Fibroblast of skin of left biceps (primary cell): ENCODE data around the gene SLC25A43.

ENCODE experiments used
- DNase-seq, 2 experiments: peaks; one replicate each; pipeline ENCODE4 v3.0.0-alpha.2; 2013; ENCODE audit warnings: low read depth in 2 of 2

Gene SLC25A43

GRCh38 chrX:119497185-119497584, 98.0 kb downstream of the SLC25A43 start:
- no peak for DNase-seq

- DNase-seq = no peak
Measured at GRCh38 chrX:119500061-119500800, 101.1 kb downstream of the SLC25A43 start.

- no peak for DNase-seq
Measured at GRCh38 chrX:119501511-119502148, 102.5 kb downstream of the SLC25A43 start.

GRCh38 chrX:119502727-119503483, 103.8 kb downstream of the SLC25A43 start:
- no peak for DNase-seq

- DNase-seq = peak; percentile 67 to 70
Measured at GRCh38 chrX:119503484-119503861, 104.3 kb downstream of the SLC25A43 start.
